Fibroblast of villous mesenchyme (primary cell): ENCODE results near the gene CXCL6. TPM values are rescaled to one million over a fixed set of nuclear protein-coding genes. Genes with fewer than 3 reads are reported as not detected.
A peak's percentile ranks its signal among the peaks of the same experiment; 100 is the strongest.

Source experiments
- DNase-seq: peaks from one replicate; pipeline ENCODE4 v3.0.0-alpha.2; 2010; ENCODE audit warnings: low read depth
- H3K4me3 ChIP-seq: 2 replicates; pipeline ENCODE4 v1.5.1; 2011; ENCODE audit warnings: low read depth, mild to moderate bottlenecking, low read length
- CTCF ChIP-seq: IDR thresholded peaks from 2 replicates; pipeline ENCODE4 v1.5.1; 2012; ENCODE audit warnings: low read depth, mild to moderate bottlenecking, low read length; ENCODE audit not compliant: insufficient read depth
- total RNA-seq: library from RNA; depleted of rRNA; stranded (reverse); fragments of >200 nt; gene quantifications from 2 replicates; pipeline ENCODE4 v1.2.3, GENCODE V29; 2012

CXCL6 gene
- total RNA-seq, 1 donor, result 4.7 TPM

- TF ChIP-seq CTCF, result no peak
- H3K4me3 ChIP-seq, result peak overlapping the region; percentile 69
- peak; percentile 60 for DNase-seq
Observed at GRCh38 chr4:73868206-73869129, 32.0 kb downstream of the CXCL6 start.

GRCh38 chr4:73869130-73870055, 32.9 kb downstream of the CXCL6 start, which contains the start of gene CXCL1:
Gene CXCL1 (plus strand): TSS chr4:73869393. CDS start chr4:73869471, 78 bp downstream.
- no peak for DNase-seq
- H3K4me3 ChIP-seq, result peak within 1 kb of the TSS; percentile 69
- TF ChIP-seq CTCF, result no peak

- DNase-seq, result no peak
- H3K4me3 ChIP-seq, result peak overlapping the region; percentile 69
- TF ChIP-seq CTCF, result no peak
Observed at GRCh38 chr4:73870260-73870659, 33.8 kb downstream of the CXCL6 start.

GRCh38 chr4:73870768-73871167, 34.3 kb downstream of the CXCL6 start:
- no peak for TF ChIP-seq CTCF
- peak; percentile 63 for DNase-seq
- H3K4me3 ChIP-seq, result peak overlapping the region; percentile 69

GRCh38 chr4:73871511-73872310, 35.2 kb downstream of the CXCL6 start:
- no peak for DNase-seq
- TF ChIP-seq CTCF, result no peak
- H3K4me3 ChIP-seq, result peak overlapping the region; percentile 10
